Mammary epithelial cell (primary cell): Measurements from ENCODE around the gene UBE3C.

Source experiments
- EZH2 ChIP-seq: IDR thresholded peaks from 2 replicates; pipeline ENCODE4 v1.6.1; 2012; ENCODE audit warnings: low read length, inconsistent platforms, borderline replicate concordance
- TF ChIP-seq, protein P1 (sequence below), 2 donors: IDR thresholded peaks in 1 of 2; conservative IDR thresholded peaks in 1 of 2; 2 replicates each; pipeline ENCODE4 v1.5.1; 2011 to 2012; ENCODE audit warnings: inconsistent platforms in 2 of 2, low read length in 2 of 2, mild to moderate bottlenecking in 2 of 2, control low read depth in 1 of 2, low read depth in 1 of 2; ENCODE audit not compliant: insufficient read depth in 1 of 2; ENCODE audit errors: extremely low read depth in 1 of 2

DNA sequence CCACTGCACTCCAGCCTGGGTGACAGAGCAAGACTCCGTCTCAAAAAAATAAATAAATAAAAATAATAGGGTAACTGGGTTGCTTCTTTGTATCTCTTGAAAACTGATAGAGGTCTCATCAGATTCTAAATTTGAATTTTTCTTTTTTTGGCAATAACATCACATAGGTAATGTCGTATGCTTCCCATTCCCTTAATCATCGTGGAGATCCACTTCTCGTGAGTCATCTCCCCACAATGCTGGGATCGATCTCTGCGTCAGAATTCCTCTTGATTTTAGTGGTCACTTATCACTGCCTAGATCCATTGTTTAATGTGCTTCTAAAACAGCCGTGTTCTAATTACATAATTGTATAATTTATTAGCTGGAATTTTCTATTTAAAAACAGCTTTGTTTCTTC is 127.5 kb downstream of the UBE3C start:
- TF ChIP-seq, protein P1, sequence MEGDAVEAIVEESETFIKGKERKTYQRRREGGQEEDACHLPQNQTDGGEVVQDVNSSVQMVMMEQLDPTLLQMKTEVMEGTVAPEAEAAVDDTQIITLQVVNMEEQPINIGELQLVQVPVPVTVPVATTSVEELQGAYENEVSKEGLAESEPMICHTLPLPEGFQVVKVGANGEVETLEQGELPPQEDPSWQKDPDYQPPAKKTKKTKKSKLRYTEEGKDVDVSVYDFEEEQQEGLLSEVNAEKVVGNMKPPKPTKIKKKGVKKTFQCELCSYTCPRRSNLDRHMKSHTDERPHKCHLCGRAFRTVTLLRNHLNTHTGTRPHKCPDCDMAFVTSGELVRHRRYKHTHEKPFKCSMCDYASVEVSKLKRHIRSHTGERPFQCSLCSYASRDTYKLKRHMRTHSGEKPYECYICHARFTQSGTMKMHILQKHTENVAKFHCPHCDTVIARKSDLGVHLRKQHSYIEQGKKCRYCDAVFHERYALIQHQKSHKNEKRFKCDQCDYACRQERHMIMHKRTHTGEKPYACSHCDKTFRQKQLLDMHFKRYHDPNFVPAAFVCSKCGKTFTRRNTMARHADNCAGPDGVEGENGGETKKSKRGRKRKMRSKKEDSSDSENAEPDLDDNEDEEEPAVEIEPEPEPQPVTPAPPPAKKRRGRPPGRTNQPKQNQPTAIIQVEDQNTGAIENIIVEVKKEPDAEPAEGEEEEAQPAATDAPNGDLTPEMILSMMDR (conservative IDR thresholded peaks at IDR 0.05 in 1 of 2, IDR thresholded peaks at IDR 0.05 in 1 of 2; ENCODE audit: extremely low read depth in 1 of 2, insufficient read depth in 1 of 2, low read depth in 1 of 2, low read length in 2 of 2) = no peak
- TF ChIP-seq EZH2 = no peak
